Mammary epithelial cell (primary cell): ENCODE results near the gene GPC6.
A peak's percentile ranks its signal among the peaks of the same experiment; 100 is the strongest.

Experiments used
- CTCF ChIP-seq, 2 donors: IDR thresholded peaks in 1 of 2; conservative IDR thresholded peaks in 1 of 2; 2 replicates each; pipeline ENCODE4 v1.5.1; 2011 to 2012; ENCODE audit warnings: inconsistent platforms in 2 of 2, low read length in 2 of 2, mild to moderate bottlenecking in 2 of 2, control low read depth in 1 of 2, low read depth in 1 of 2; ENCODE audit not compliant: insufficient read depth in 1 of 2; ENCODE audit errors: extremely low read depth in 1 of 2
- EZH2 ChIP-seq: IDR thresholded peaks from 2 replicates; pipeline ENCODE4 v1.6.1; 2012; ENCODE audit warnings: low read length, inconsistent platforms, borderline replicate concordance

GRCh38 chr13:93227878-93228642, 1.5 kb downstream of the GPC6 start:
- peak; percentile 24 to 69 for TF ChIP-seq CTCF (conservative IDR thresholded peaks at IDR 0.05 in 1 of 2, IDR thresholded peaks at IDR 0.05 in 1 of 2; ENCODE audit: extremely low read depth in 1 of 2, insufficient read depth in 1 of 2, low read depth in 1 of 2, low read length in 2 of 2)
- TF ChIP-seq EZH2 = no peak
